Stomach (tissue), 9 donors: ENCODE measurements around the gene MBD2. TPM values are rescaled to one million over a fixed set of nuclear protein-coding genes. Genes with fewer than 3 reads are reported as not detected.

Source experiments
- DNase-seq, 2 donors: peaks; one replicate each; pipeline versions ENCODE4 v3.0.0 to v3.0.0-alpha.2; 2013 to 2019
- H3K27ac ChIP-seq, 5 donors: fragments of 200-600 bp in 4 of 5; sonication (generic) in 4 of 5; one replicate each; pipeline ENCODE4 v1.5.1; 2013 to 2019; ENCODE audit warnings: mild to moderate bottlenecking in 1 of 5, moderate library complexity in 1 of 5
- H3K27me3 ChIP-seq, 3 donors: fragments of 200-600 bp; sonication (generic); one replicate each; pipeline ENCODE4 v1.5.1; 2017 to 2019; ENCODE audit warnings: mixed run types in 1 of 3
- H3K36me3 ChIP-seq, 4 donors: fragments of 200-600 bp; sonication (generic); 1 replicate in 3 of 4; 2 replicates in 1 of 4; pipeline ENCODE4 v1.5.1; 2016 to 2019
- H3K4me1 ChIP-seq, 4 donors: fragments of 200-600 bp; sonication (generic); one replicate each; pipeline ENCODE4 v1.5.1; 2016 to 2019
- H3K4me3 ChIP-seq, 4 donors: fragments of 200-600 bp; sonication (generic) in 3 of 4; one replicate each; pipeline ENCODE4 v1.5.1; 2016 to 2019; ENCODE audit warnings: mild to moderate bottlenecking in 1 of 4
- H3K9me3 ChIP-seq, 4 donors: fragments of 200-600 bp; sonication (generic); one replicate each; pipeline ENCODE4 v1.5.1; 2016 to 2019
- CTCF ChIP-seq, 7 experiments: fragments of 450-650 bp in 4 of 7; fragments of 200-600 bp in 3 of 7; sonication (generic) in 3 of 7; IDR thresholded peaks; one replicate each; pipeline ENCODE4 v1.5.1; 2016 to 2019; ENCODE audit warnings: antibody characterized with exemption in 7 of 7, control low read depth in 2 of 7, mild to moderate bottlenecking in 1 of 7
- EP300 ChIP-seq: sonication (generic); formaldehyde crosslinking; IDR thresholded peaks from one replicate; pipeline ENCODE4 v1.6.1; 2017; ENCODE audit warnings: antibody characterized with exemption
- POLR2A ChIP-seq, 4 donors: fragments of 450-650 bp; IDR thresholded peaks; one replicate each; pipeline ENCODE4 v1.6.1; 2016; ENCODE audit warnings: antibody characterized with exemption in 4 of 4, control low read depth in 2 of 4, mild to moderate bottlenecking in 1 of 4, moderate library complexity in 1 of 4
- POLR2AphosphoS5 ChIP-seq, 3 donors: sonication (generic); formaldehyde crosslinking; IDR thresholded peaks; one replicate each; pipeline ENCODE4 v1.6.1; 2016; ENCODE audit warnings: antibody characterized with exemption in 3 of 3
- WGBS, 5 donors: extraction: QIAGEN DNeasy Blood & Tissue Kit in 3 of 5; methylation state at CpG; one replicate each; pipeline versions ENCODE4 v1.1.5 to v1.1.7; 2013 to 2018; 5-methylcytosine and 5-hydroxymethylcytosine counted together
- intact Hi-C: fragments of 100-400 bp; cut with DNase I; formaldehyde crosslinking; loops from one replicate; pipeline ENCODE4 v1.15.1; 2023; ENCODE audit warnings: low total_unique reads
- polyA plus RNA-seq, 3 donors: library from polyadenylated mRNA; stranded (reverse); fragments of 200-250 nt; gene quantifications; one replicate each; pipeline ENCODE4 v1.2.3, GENCODE V29; 2013
- total RNA-seq, 5 donors: library from RNA; depleted of rRNA; stranded (reverse); fragments of >200 nt; gene quantifications; one replicate each; pipeline versions ENCODE4 v1.1.0 to v1.2.3, GENCODE V29; 2014 to 2016
- donor health status: healthy with polysubstance abuse.
- donor health status: Bipolar disorder and iron deficiency.
- donor health status: healthy.

The MBD2 gene
- total and polyA plus RNA-seq, 8 donors = 23.3 to 70.5 (median 38.5) TPM

- peaks cover 0 to 16% (median 3%) of the 10 kb centered on the region in 4 donors for H3K4me1 ChIP-seq
- intact Hi-C loops = no loop called here
- 73 to 85% (median 74%) methylated on average over 2 of the region's 2 CpGs for WGBS, 5 donors
- no peaks in the 10 kb centered on the region for H3K27me3 ChIP-seq
- H3K36me3 ChIP-seq = no peaks in the 10 kb centered on the region
- no peak overlapping the region for H3K4me3 ChIP-seq
- H3K27ac ChIP-seq = no peak overlapping the region
- no peaks in the 10 kb centered on the region for H3K9me3 ChIP-seq
- DNase-seq = no peak
- TF ChIP-seq POLR2AphosphoS5 (IDR thresholded peaks at IDR 0.05) (no peak), CTCF (IDR thresholded peaks at IDR 0.05) (no peak), POLR2A (IDR thresholded peaks at IDR 0.05) (no peak), EP300 (no peak)
These were observed 26.4 kb upstream of the MBD2 start for GRCh38 chr18:54250846-54251261.

- no peaks in the 10 kb centered on the region for H3K36me3 ChIP-seq
- no peaks in the 10 kb centered on the region for H3K9me3 ChIP-seq
- WGBS, 5 donors = 58 to 65% (median 63%) methylated on average over 9 of the region's 9 CpGs
- DNase-seq = no peak
- no peak overlapping the region for H3K27ac ChIP-seq
- H3K4me3 ChIP-seq = no peak overlapping the region
- TF ChIP-seq POLR2AphosphoS5 (IDR thresholded peaks at IDR 0.05) = no peak
- no peak for TF ChIP-seq CTCF (IDR thresholded peaks at IDR 0.05)
- no peak for TF ChIP-seq POLR2A (IDR thresholded peaks at IDR 0.05)
- no peak for TF ChIP-seq EP300
- H3K27me3 ChIP-seq = no peaks in the 10 kb centered on the region
- H3K4me1 ChIP-seq = peaks cover 0 to 16% (median 0%) of the 10 kb centered on the region in 4 donors
- intact Hi-C loops = no loop called here
These were observed 23.2 kb upstream of the MBD2 start for GRCh38 chr18:54247511-54248175.

GRCh38 chr18:54242327-54242726 lies 17.9 kb upstream of the MBD2 start:
- peaks cover 0 to 5% (median 0%) of the 10 kb centered on the region in 4 donors for H3K4me1 ChIP-seq
- intact Hi-C loops = no loop called here
- 92 to 96% (median 94%) methylated on average over 18 to 19 of the region's 19 CpGs for WGBS, 5 donors
- TF ChIP-seq CTCF (IDR thresholded peaks at IDR 0.05) = no peak
- no peak for TF ChIP-seq EP300
- TF ChIP-seq POLR2A (IDR thresholded peaks at IDR 0.05) = no peak
- TF ChIP-seq POLR2AphosphoS5 (IDR thresholded peaks at IDR 0.05) = no peak
- H3K27me3 ChIP-seq = no peaks in the 10 kb centered on the region
- H3K36me3 ChIP-seq = no peaks in the 10 kb centered on the region
- H3K4me3 ChIP-seq = no peak overlapping the region
- H3K9me3 ChIP-seq = no peaks in the 10 kb centered on the region
- no peak overlapping the region for H3K27ac ChIP-seq
- no peak for DNase-seq

- intact Hi-C loops = no loop called here
- no peaks in the 10 kb centered on the region for H3K27me3 ChIP-seq
- H3K4me1 ChIP-seq = no peaks in the 10 kb centered on the region
- no peak overlapping the region for H3K27ac ChIP-seq
- H3K9me3 ChIP-seq = no peaks in the 10 kb centered on the region
- DNase-seq = no peak
- 61 to 70% (median 67%) methylated on average over 3 to 4 of the region's 4 CpGs for WGBS, 5 donors
- no peak overlapping the region for H3K4me3 ChIP-seq
- TF ChIP-seq EP300 (no peak), POLR2A (IDR thresholded peaks at IDR 0.05) (no peak), POLR2AphosphoS5 (IDR thresholded peaks at IDR 0.05) (no peak), CTCF (IDR thresholded peaks at IDR 0.05) (no peak)
- H3K36me3 ChIP-seq = no peaks in the 10 kb centered on the region
These were observed 17.0 kb upstream of the MBD2 start for GRCh38 chr18:54241483-54241882.
